OCI-LY1 (cell line): Measurements from ENCODE around the gene NRG2.

Experiments
- H2AFZ ChIP-seq: fragments of 200-600 bp; sonication (generic), shearing (Covaris generic); 2 replicates; pipeline ENCODE4 v1.6.0; 2014; ENCODE audit warnings: antibody characterized with exemption, mild to moderate bottlenecking, low read length
- H3F3A ChIP-seq: fragments of 200-600 bp; sonication (generic), shearing (Covaris generic); 2 replicates; pipeline ENCODE4 v1.6.0; 2014; ENCODE audit warnings: mild to moderate bottlenecking, antibody characterized with exemption, low read length, moderate library complexity; ENCODE audit not compliant: insufficient read depth
- H3K27ac ChIP-seq: fragments of 200-600 bp; sonication (generic); 2 replicates; pipeline ENCODE4 v1.5.1; 2014; ENCODE audit warnings: low read length, mixed run types, mild to moderate bottlenecking, low read depth; ENCODE audit not compliant: poor library complexity, severe bottlenecking
- H3K27me3 ChIP-seq: fragments of 200-600 bp; sonication (generic); 2 replicates; pipeline ENCODE4 v1.6.0; 2014; ENCODE audit warnings: antibody characterized with exemption, mild to moderate bottlenecking, low read length, moderate library complexity; ENCODE audit not compliant: insufficient read depth
- H3K36me3 ChIP-seq: fragments of 200-600 bp; sonication (generic); 2 replicates; pipeline ENCODE4 v1.6.1; 2014; ENCODE audit warnings: mild to moderate bottlenecking, antibody characterized with exemption, low read length, moderate library complexity, mixed read lengths; ENCODE audit not compliant: insufficient read depth
- H3K4me1 ChIP-seq: fragments of 200-600 bp; sonication (generic); 2 replicates; pipeline ENCODE4 v1.5.1; 2014; ENCODE audit warnings: mild to moderate bottlenecking, low read length, moderate library complexity; ENCODE audit not compliant: insufficient read depth, severe bottlenecking
- H3K4me2 ChIP-seq: fragments of 200-600 bp; sonication (generic), shearing (Covaris generic); 2 replicates; pipeline ENCODE4 v1.6.1; 2014; ENCODE audit warnings: low read length
- H3K4me3 ChIP-seq: fragments of 200-600 bp; sonication (generic); 2 replicates; pipeline ENCODE4 v1.5.1; 2014; ENCODE audit warnings: low read length, low read depth, mild to moderate bottlenecking, mixed read lengths; ENCODE audit not compliant: poor library complexity, severe bottlenecking
- H3K79me2 ChIP-seq: fragments of 200-600 bp; shearing (Covaris generic); 2 replicates; pipeline ENCODE4 v1.6.1; 2016; ENCODE audit warnings: mixed run types, low read length, mixed read lengths; ENCODE audit not compliant: insufficient read depth
- H3K9ac ChIP-seq: fragments of 200-600 bp; sonication (generic), shearing (Covaris generic); 2 replicates; pipeline ENCODE4 v1.6.1; 2014; ENCODE audit warnings: mild to moderate bottlenecking, low read length, mixed read lengths
- H3K9me2 ChIP-seq: fragments of 200-600 bp; sonication (generic), shearing (Covaris generic); 2 replicates; pipeline ENCODE4 v1.6.1; 2014; ENCODE audit warnings: low read depth, mild to moderate bottlenecking, low read length, mixed read lengths
- H3K9me3 ChIP-seq: fragments of 200-600 bp; shearing (Covaris generic); 2 replicates; pipeline ENCODE4 v1.6.1; 2014; ENCODE audit warnings: low read length, mixed read lengths
- H4K20me1 ChIP-seq: fragments of 200-600 bp; sonication (generic), shearing (Covaris generic); 2 replicates; pipeline ENCODE4 v1.6.0; 2016; ENCODE audit warnings: mild to moderate bottlenecking, low read length; ENCODE audit not compliant: insufficient read depth
- EZH2 ChIP-seq: fragments of 200-600 bp; sonication (generic), shearing (Covaris generic); IDR thresholded peaks from 2 replicates; pipeline ENCODE4 v1.8.0; 2017; ENCODE audit warnings: borderline replicate concordance, mixed run types, mild to moderate bottlenecking, antibody characterized with exemption, low read length, moderate library complexity, mixed read lengths
- TF ChIP-seq, protein P1 (sequence below): fragments of 200-600 bp; sonication (generic), shearing (Covaris generic); IDR thresholded peaks from 2 replicates; pipeline ENCODE4 v1.5.1; 2017; ENCODE audit warnings: mild to moderate bottlenecking, antibody characterized with exemption, low read length, moderate library complexity, mixed read lengths

The NRG2 gene

GRCh38 chr5:139982157-139982974 lies 60.7 kb downstream of the NRG2 start:
- no peaks in the 10 kb centered on the region for H3K9me2 ChIP-seq
- H4K20me1 ChIP-seq = no peaks in the 10 kb centered on the region
- H3K36me3 ChIP-seq = no peaks in the 10 kb centered on the region
- no peaks in the 10 kb centered on the region for H3K4me1 ChIP-seq
- no peaks in the 10 kb centered on the region; the same call in 1 of the 2 replicates for H3K27me3 ChIP-seq
- no peak overlapping the region for H3K27ac ChIP-seq
- TF ChIP-seq, protein P1, sequence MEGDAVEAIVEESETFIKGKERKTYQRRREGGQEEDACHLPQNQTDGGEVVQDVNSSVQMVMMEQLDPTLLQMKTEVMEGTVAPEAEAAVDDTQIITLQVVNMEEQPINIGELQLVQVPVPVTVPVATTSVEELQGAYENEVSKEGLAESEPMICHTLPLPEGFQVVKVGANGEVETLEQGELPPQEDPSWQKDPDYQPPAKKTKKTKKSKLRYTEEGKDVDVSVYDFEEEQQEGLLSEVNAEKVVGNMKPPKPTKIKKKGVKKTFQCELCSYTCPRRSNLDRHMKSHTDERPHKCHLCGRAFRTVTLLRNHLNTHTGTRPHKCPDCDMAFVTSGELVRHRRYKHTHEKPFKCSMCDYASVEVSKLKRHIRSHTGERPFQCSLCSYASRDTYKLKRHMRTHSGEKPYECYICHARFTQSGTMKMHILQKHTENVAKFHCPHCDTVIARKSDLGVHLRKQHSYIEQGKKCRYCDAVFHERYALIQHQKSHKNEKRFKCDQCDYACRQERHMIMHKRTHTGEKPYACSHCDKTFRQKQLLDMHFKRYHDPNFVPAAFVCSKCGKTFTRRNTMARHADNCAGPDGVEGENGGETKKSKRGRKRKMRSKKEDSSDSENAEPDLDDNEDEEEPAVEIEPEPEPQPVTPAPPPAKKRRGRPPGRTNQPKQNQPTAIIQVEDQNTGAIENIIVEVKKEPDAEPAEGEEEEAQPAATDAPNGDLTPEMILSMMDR = no peak
- no peak for TF ChIP-seq EZH2
- no peak overlapping the region for H3K9ac ChIP-seq
- H3K79me2 ChIP-seq = no peaks in the 10 kb centered on the region
- no peak overlapping the region for H2AFZ ChIP-seq
- H3K4me2 ChIP-seq = no peak overlapping the region
- H3K9me3 ChIP-seq = no peaks in the 10 kb centered on the region
- no peak overlapping the region for H3K4me3 ChIP-seq
- H3F3A ChIP-seq = no peaks in the 10 kb centered on the region

DNA sequence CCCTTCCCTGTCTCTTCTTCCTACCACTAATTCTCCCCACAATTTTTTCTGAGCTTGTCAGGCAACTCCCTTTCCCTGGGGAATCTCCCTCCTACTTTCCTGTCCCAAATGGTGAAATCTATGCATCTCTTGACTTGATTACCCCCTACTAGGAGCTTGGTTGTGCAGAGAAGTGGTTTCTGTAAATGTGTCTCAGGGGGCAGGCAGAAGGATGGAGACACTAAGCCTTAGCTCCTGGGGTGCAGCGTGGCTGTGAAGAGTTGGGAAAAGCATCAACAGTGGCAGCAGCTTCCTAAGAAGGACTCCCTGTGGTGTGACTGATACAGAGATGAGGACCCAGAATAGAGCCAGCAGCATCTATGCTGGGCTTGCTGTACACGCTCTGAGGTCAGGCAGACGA lies 62.3 kb downstream of the NRG2 start:
- H3K27me3 ChIP-seq = no peaks in the 10 kb centered on the region; the same call in 1 of the 2 replicates
- H3K9ac ChIP-seq = no peak overlapping the region
- H3K4me2 ChIP-seq = no peak overlapping the region
- H4K20me1 ChIP-seq = no peaks in the 10 kb centered on the region
- no peaks in the 10 kb centered on the region for H3K9me3 ChIP-seq
- H2AFZ ChIP-seq = no peak overlapping the region
- H3K36me3 ChIP-seq = no peaks in the 10 kb centered on the region
- no peaks in the 10 kb centered on the region for H3K9me2 ChIP-seq
- H3K27ac ChIP-seq = no peak overlapping the region
- H3K4me3 ChIP-seq = no peak overlapping the region
- no peaks in the 10 kb centered on the region for H3F3A ChIP-seq
- no peak for TF ChIP-seq EZH2
- TF ChIP-seq, protein P1 = no peak
- no peaks in the 10 kb centered on the region for H3K4me1 ChIP-seq
- H3K79me2 ChIP-seq = no peaks in the 10 kb centered on the region

DNA sequence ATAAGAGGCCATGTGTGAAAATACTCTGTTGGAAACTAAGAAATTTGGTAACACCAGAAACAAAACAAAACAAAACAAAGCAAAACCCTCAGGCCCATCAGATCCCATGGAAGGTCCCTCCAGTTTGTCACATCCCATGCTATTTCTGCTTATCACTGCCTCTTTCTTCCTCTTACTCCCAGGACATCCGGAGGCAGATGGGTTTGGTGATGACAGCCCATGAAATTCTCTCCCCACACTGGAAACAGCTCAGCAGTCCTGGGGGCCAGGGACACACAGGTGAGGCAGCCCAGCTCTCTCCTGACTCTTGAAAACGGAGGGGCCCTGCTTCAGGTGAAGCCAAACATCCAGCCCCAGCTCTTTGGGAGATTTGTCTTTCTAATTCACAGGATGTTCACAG lies 63.2 kb downstream of the NRG2 start:
- TF ChIP-seq, protein P1 = no peak
- TF ChIP-seq EZH2 = no peak
- H3K9me3 ChIP-seq = no peaks in the 10 kb centered on the region
- no peaks in the 10 kb centered on the region for H3K4me1 ChIP-seq
- no peak overlapping the region for H3K27ac ChIP-seq
- H4K20me1 ChIP-seq = no peaks in the 10 kb centered on the region
- no peak overlapping the region for H3K4me3 ChIP-seq
- H2AFZ ChIP-seq = no peak overlapping the region
- no peak overlapping the region for H3K9ac ChIP-seq
- no peaks in the 10 kb centered on the region for H3F3A ChIP-seq
- no peaks in the 10 kb centered on the region for H3K9me2 ChIP-seq
- no peaks in the 10 kb centered on the region for H3K79me2 ChIP-seq
- H3K4me2 ChIP-seq = no peak overlapping the region
- no peaks in the 10 kb centered on the region; the same call in 1 of the 2 replicates for H3K27me3 ChIP-seq
- no peaks in the 10 kb centered on the region for H3K36me3 ChIP-seq
